ENCODE data around the gene TTC39C.

TTC39C gene

DNA sequence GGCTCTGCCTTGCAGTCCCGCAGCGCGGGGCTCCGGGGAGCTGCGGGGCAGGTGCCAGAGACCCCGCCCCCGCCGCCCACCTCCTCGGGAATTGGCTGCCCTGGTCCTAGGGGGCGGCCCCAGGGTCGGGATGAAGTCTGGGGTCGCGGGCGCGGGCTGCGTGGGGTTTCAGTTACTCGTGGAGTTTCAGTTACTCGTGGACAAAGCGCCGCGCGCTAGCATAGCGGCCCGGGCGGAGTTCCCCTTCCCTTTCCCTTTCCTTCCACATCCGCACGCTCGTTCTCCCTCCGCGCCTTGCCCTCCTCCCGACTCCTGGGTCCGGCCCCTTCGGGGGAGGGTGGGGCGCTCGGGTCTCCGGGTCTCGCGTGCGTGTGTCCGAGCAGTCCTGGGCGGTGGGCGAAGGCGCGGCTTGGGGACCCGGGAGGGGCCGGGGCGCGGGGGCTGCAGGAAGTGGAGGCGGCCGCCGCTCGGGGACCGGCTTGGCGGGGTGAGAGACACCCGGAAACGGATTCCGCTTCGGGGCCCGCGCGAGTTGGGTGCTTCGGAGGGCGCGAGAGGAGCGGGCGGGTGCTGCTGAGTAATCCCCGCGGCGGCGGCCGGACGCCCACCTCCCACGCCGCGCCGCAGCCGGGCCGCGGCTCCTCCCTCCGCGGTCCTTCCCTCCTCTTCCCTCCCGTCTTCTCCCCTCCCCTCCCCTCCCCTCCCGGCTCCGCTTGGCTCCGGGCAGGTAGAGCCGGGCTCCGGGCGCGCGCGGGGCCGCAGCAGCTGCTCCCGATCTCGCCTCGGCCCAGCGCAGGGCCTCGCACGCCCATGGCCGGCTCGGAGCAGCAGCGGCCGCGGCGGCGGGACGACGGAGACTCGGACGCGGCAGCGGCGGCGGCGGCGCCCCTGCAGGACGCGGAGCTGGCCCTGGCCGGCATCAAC lies at the start of gene TTC39C:
Gene TTC39C (plus strand): TSS at position 693 of the 924 bp plus-strand sequence. CDS start 118 bp downstream, at position 811.
- DNase-seq (ENCODE audit: low read depth, low spot score) = no peak

DNA sequence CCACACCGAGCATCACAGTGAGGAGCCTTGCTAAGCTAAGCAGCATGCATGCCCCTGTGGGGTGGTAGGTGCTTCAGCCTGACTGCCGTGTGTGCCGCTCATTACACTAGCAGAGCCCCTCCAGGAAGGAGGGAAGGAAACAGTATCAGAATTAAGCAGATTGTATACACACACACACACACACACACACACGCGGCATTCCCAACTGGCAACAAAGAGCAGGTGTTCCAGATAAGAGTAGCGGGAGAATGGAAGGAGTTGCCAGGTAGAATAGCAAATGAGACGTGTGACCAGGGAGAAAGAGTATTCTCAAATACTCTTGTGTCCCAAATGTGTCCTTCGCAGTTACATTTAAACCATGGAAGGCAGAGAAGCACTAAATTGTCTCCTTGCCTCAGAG lies 47.6 kb upstream of the TTC39C start:
- DNase-seq (ENCODE audit: low read depth, low spot score) = no peak
- H3K27ac ChIP-seq = no peak overlapping the region

More for the DNA sequence above, at the start of gene TTC39C:
- peak within 1 kb of the TSS; percentile 24 for H3K27ac ChIP-seq

DNA sequence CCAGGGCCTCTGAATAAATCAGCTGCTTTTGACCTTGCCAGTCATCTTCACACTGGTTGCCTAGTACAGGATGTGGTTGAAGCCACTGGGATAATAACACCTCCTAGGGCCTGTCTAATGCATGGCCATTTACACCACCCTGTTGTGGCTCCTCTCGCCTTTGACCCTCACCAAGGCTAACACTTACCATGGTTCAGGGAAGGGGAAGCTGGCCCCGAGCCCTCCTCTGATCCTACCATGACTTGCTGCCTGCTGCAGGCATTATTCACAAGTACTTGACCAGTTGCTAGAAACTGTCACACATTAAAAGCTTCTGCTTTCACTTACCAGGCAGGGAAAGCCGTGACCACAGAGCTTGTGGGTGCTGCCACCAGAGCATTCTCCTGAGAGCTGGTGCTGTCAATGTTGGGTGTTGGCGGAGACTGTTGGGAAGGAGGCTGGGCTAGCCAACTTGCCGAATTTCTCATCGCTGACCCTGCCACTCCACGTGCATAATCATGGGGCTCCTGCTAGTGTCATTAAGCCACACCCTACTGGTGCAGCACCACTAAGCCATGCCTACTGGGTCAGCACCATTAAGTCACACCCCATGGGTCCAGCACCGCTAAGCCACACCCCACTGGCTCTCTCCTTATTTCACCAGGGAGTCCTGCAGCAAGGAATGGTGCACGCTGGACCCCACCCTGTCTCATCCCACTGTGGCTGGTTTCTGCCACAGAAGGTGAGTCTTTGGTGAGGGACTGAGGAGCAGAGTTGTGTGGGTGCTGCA lies 47.0 kb upstream of the TTC39C start:
- no peak for DNase-seq (ENCODE audit: low read depth, low spot score)
- no peak overlapping the region for H3K27ac ChIP-seq

DNA sequence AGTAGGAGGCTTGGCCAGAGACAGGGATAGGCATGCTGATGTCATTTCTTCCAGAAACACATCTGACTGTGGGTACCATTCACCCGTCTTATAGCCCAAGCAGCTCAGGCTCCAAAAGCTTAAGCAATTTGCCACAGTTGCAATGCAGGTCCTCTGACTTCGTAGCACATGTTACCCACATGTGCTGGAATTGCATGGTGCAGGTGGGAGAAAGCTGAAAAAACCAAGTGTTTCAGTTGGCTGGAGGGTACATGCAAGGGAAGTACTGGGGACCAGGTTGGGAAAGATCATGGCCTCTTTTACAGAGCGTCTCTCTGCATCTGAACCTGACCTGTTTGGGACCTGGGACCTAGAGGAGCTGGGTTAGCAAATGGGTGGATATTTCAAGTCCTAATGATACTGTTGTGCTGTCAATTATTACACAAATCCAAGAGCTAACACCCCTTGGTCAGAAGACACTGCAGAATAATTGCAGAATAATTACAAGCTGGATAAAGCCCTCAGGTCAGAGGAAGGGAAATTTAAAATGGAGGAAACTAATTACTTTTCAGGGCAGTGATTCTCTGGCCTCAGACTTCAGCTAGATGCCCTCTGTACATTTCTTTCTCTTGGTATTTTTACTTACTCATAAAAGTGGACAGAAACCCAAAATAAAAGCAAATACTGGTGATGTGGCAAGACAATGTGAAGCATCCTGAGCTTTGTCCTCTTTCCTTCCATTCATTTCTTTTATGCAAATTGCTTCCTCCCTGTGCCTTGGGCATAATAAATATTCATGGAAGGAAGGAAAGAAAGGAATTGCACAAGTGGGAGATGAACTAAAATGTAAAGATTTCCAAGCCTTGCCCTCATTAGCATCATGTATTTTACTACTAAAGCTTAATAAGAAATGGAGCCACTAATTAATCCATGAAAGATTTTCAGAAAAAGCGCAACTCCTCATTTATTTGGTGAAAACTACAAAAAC lies 45.6 kb upstream of the TTC39C start:
- no peak for DNase-seq (ENCODE audit: low read depth, low spot score)
- no peak overlapping the region for H3K27ac ChIP-seq

DNA sequence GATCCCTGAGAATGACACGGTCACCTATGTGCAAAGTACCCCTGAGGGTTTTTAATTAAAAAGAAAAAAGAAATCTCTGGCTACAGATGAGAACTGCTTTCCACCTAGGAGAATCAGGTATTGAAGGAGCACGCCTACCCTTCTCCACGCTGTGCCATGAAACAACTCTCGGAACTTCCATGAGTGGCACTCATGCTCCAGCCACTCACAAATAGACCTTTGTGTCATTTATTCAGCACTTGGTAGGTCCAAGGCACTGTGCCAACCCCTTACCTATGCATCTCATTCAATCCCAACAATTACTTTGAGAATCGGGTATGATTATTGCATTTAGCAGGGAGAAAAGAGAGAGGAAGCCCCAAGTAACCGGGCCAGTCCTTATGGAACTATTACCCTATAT lies 44.9 kb upstream of the TTC39C start:
- no peak for DNase-seq (ENCODE audit: low read depth, low spot score)
- no peak overlapping the region for H3K27ac ChIP-seq

DNA sequence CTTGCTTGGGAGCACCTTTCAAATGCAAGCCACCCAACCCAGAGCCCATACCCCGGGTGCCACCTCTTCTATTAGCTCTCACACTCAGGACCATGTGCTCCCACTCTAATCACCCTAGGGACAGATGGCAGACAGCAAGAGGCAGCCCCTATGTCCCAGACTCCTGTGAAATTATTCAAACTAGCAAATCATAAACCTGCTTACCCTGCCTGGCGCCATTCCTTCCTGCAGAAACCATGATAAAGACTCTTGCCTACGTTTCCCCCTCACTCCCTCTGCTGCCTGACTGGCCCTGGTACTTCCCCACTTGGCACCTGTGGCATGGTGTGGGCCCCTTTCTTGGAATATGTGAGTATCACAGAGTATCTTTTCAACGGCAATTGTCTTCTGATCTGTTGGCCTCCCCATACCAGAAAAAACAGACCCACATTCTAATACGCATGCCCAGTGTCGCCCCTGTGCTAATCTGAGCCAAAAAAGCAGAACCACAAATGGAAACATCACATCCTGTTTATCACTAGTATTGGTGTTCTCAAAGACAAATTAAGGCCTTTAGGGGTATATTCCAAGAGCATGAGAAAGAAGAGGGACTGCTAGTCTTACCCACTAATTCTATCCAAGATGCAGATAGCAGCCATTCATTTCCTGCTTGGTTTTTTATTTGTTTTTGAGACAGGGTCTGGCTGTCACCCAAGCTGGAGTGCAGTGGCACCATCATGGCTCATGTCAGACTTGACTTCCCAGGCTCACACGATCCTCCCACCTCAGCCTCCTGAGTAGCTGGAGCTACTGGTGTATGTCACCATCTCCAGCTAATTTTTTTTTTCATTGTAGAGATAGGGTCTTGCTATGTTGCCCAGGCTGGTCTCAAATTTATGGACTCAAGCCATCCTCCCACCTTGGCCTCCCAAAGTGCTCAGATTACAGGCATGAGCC lies 44.1 kb upstream of the TTC39C start:
- DNase-seq (ENCODE audit: low read depth, low spot score) = no peak

DNA sequence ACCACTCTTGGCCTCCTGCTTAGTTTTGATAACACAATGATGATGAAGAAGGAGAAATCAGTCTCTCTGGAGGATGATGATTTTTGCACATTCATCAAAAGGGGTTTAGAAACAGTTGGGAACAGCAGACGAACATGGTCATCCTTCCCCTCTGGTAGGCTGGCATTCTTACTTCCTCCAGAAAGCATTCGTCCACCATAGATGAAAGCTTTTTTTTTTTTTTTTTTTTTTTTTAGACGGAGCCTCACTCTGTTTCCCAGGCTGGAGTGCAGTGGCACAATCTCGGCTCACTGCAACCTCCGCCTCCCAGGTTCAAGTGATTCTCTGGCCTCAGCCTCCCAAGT lies 43.5 kb upstream of the TTC39C start:
- DNase-seq (ENCODE audit: low read depth, low spot score) = no peak
- no peak overlapping the region for H3K27ac ChIP-seq

More for the DNA sequence above, 44.1 kb upstream of the TTC39C start:
- no peak overlapping the region for H3K27ac ChIP-seq

DNA sequence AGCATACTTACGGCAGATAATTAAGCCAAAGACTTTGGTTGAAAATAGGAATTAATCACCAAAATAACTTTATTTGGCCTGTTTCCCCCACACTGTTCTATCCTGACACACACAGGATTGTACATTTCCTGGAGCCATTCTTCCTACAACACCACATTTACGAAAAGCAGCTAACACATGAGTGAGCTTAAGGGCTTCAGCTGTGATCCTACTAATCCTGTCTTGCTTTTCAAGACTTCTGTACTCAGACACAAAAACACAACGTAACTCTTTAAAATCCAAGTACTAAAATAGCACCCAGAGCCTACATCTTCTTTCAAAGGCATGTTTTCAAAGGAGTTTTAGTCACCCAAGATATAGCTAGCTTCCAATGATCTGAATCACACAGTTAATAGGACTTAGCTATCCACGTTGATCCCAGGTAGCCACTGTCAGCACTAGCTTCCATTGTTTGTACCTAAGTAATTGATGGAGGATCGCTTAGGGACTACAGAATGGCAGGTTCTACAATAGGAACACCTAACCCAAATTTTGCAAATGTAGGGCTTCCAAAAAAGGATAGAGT lies 42.8 kb upstream of the TTC39C start:
- DNase-seq (ENCODE audit: low read depth, low spot score) = no peak
- no peak overlapping the region for H3K27ac ChIP-seq

DNA sequence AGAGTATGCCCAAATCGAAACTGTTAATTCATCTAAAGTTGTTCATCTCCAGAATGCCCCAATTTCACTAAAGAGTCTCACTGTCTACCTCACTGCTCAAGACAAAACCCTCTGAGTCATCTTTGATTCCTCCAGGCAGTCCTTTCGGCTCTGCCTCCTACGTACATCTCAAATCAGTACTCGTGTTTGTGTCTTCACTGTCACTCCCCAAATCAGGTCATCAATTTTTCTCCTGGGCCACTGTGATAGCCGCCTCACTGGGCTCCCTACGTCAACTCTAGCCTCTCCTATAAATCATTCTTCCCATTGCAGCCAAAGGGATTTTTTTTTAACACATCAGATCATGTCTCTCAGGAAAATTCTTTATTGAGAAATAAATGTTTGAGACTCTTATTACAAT lies 42.1 kb upstream of the TTC39C start:
- no peak for DNase-seq (ENCODE audit: low read depth, low spot score)

DNA sequence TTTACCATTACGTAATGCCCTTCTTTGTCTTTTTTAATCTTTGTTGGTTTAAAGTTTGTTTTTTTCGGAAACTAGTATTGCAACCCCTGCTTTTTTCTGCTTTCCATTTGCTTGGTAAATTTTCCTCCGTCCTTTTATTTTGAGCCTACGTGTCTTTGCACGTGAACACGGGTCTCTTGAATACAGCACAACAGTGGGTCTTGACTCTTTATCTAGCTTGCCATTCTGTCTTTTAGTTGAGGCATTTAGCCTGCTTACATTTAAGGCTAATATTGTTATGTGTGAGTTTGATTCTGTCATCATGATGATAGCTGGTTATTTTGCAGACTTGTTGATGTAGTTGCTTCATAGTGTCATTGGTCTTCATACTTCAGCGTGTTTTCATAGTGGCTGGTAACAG lies 37.5 kb upstream of the TTC39C start:
- H3K27ac ChIP-seq = no peak overlapping the region
- DNase-seq (ENCODE audit: low read depth, low spot score) = no peak

More for the DNA sequence above, 42.1 kb upstream of the TTC39C start:
- no peak overlapping the region for H3K27ac ChIP-seq

DNA sequence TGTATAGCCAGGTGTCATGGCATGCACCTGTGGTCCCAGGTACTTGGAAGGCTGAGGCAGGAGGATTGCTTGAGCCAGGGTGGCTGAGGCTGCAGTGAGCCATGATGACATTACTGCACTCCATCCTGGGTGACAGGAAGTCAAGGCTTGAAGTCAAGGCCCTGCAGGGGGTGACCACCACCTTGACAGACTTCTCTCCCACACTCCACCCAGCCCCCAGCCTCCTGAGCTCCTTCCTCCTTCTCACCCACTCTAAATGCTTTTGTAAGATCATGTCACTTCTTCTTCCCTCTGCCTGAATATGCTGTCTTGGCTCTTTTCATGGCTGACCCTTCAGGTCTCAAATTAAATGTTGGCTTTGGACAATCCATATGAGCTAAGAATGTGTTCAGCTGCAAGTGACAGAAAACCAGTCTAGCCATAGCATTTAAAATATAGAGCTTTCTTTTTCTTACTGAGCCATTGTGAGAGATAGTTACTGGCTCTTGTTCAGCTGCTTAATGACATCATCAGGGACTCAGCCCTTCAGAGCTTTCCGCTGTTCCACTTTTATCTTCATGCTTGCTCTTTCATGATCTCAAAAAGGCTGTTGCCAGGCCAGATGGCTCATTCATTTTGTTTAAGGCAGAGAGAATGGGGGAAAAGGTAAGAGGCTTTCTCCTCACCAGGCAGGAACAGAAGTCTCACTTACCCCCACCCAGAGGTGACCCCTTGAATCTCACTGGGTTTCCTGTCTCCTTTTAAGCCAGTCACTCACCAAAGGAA lies 36.7 kb upstream of the TTC39C start:
- DNase-seq (ENCODE audit: low read depth, low spot score) = no peak
- no peak overlapping the region for H3K27ac ChIP-seq

DNA sequence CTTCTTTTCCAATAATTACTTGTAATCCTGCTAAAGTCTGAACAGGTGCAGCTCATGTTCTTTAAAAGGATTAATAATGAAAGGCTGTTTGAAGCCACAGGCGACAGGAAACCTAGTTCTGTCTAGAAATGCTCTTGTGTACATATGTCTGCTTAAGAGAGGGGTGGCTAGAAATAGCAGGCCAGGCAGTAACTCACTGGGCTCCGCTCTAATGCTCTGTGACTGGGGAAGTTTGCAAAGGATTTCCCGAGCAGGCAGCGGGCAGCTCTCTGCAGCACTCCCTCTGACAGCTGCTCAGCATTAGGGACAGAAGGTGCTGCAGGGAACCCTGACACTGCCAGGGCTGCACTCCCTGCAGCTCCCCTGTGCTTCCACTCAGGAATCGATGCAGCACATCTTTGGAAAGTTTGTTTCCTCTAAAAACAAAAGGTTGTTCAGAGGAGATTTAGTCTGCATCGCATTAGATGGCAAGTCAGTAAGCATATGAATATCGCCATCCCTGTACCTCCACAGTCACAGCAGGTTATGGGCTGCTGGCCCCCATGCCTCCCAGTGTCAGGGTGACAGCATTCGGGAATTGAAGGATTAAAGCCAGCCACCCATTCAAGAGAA lies 33.1 kb upstream of the TTC39C start:
- DNase-seq (ENCODE audit: low read depth, low spot score) = no peak
- no peak overlapping the region for H3K27ac ChIP-seq

DNA sequence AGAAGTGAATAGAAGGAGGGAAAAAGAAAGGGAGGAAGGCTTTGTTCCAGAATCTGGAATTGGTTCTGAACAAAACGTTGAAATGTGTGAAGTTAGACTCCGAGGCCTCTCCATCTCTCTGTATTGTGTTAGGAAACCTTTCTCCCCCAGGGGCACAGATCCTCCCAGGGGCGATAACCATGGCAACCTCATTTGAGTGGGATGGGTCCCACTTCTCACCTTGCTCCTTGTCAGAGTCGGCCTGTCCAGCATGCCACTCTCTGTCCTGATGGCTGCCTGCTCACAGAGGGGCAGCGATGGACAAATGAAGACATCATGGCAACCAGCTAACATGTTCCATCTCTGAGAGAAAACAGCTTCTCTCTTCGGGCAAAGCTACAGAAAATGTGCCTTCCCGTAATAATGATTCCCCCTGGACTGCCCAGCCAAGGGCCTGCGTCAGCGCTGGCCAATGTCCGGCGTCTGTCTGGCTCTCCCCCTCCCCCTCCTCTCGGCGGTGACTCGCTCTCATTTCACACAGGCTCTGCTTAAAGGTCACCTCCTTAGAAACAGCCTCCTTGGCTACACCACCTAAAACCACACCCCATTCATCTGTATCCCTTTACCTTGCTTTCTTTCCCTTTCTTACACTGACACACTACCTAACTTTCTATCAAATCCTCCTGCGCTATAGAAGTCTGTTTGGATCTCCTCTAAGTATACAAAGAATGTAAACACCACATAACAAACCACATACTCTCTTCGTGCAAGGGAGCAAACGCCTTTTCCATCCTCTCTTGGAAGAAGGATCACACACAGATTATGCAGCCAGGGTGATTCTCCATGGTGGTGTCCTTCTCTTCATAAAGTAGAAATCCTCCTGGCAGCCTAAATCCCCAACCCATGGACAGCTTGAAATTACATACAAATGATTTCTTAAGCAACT lies 32.1 kb upstream of the TTC39C start:
- no peak overlapping the region for H3K27ac ChIP-seq
- no peak for DNase-seq (ENCODE audit: low read depth, low spot score)

DNA sequence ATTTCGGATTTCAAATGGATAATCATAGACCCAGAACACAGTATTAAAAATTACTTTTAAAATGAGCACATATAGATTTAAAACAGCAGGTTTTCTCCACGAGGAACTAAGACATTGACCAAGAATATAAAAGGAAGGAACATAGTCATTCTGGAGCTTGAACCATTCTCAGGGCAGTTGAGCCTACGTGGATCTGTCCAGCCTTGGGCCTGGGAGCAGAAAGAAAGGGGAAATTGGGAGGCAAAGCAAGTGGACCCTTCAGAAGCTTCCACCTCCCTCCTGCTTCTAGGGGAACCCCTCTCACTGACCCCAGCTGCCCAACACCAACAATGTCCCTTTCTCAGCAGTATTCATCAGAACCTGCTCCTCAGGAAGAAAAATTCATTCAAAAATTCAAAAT lies 31.4 kb upstream of the TTC39C start:
- no peak overlapping the region for H3K27ac ChIP-seq
- no peak for DNase-seq (ENCODE audit: low read depth, low spot score)

DNA sequence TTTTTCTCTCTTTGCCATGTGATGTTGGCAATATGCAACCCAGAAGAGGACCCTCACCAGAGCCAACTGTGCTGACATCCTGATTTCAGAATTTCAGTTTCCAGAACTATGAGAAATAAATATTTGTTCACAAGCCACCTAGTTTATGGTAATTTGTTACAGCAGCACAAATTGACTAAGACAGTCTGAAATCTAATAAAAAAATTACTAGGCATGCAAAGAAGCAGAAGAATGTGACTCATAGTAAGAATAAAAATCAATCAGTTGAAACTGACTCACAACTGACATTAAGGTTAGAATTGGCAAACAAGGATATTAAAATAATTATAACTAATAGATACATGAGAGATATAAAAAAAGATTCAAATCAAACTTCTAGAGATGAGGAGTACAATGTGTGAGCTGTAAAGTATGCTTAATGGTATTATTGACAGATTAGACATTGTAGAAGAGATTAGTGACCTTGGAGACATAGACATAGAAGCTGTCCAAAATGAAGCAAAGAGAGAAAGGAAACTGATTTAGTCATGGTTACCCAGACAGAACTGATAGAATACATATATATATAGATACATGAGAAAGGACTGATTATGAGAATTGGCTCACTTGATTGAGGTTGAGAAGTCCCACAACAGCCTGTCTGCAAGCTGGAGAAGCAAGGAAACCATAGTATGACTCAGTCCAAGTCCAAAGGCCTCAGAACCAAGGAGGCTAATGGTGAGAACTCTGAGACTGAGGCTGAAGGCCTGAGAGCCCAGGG lies 27.8 kb upstream of the TTC39C start:
- H3K27ac ChIP-seq = no peak overlapping the region
- DNase-seq (ENCODE audit: low read depth, low spot score) = no peak
